DND-41 (cell line): ENCODE results near the gene NOL3.

Experiments
- ATAC-seq: fragments of 200-7000 bp; cut with Tn5 transposase; 3 replicates; pipeline ENCODE4 v1.9.1; 2021; ENCODE audit warnings: low read depth; ENCODE audit not compliant: insufficient read depth
- DNase-seq: peaks from one replicate; pipeline ENCODE4 v3.0.0-alpha.2; 2020
- H2AFZ ChIP-seq: 2 replicates; pipeline ENCODE4 v1.6.0; 2012; ENCODE audit warnings: low read depth, low read length
- H3K27ac ChIP-seq: 2 replicates; pipeline ENCODE4 v1.5.1; 2012; ENCODE audit warnings: low read length, inconsistent platforms
- H3K27me3 ChIP-seq: fragments of 200-600 bp; sonication (generic); 2 replicates; pipeline ENCODE4 v1.6.0; 2012; ENCODE audit warnings: low read length, mild to moderate bottlenecking, inconsistent platforms; ENCODE audit not compliant: insufficient read depth, poor library complexity
- H3K36me3 ChIP-seq: 2 replicates; pipeline ENCODE4 v1.5.1; 2012; ENCODE audit warnings: low read length, inconsistent platforms; ENCODE audit not compliant: insufficient read depth
- H3K4me1 ChIP-seq: 2 replicates; pipeline ENCODE4 v1.5.1; 2012; ENCODE audit warnings: mild to moderate bottlenecking, low read length; ENCODE audit not compliant: insufficient read depth
- H3K4me2 ChIP-seq: 2 replicates; pipeline ENCODE4 v1.6.0; 2012; ENCODE audit warnings: mild to moderate bottlenecking, moderate library complexity, low read length, inconsistent platforms; ENCODE audit not compliant: insufficient read depth
- H3K4me3 ChIP-seq, 2 experiments: fragments of 200-600 bp in 1 of 2; shearing (Covaris generic) in 1 of 2; 2 replicates each; pipeline ENCODE4 v1.5.1; 2012 to 2016; ENCODE audit warnings: inconsistent platforms in 2 of 2, low read length in 2 of 2, mild to moderate bottlenecking in 2 of 2, low read depth in 1 of 2, moderate library complexity in 1 of 2
- H3K79me2 ChIP-seq: 2 replicates; pipeline ENCODE4 v1.6.0; 2012; ENCODE audit warnings: low read length, inconsistent platforms; ENCODE audit not compliant: insufficient read depth
- H3K9ac ChIP-seq: 2 replicates; pipeline ENCODE4 v1.6.0; 2012; ENCODE audit warnings: low read depth, mild to moderate bottlenecking, inconsistent platforms, low read length, moderate library complexity
- H3K9me3 ChIP-seq: 2 replicates; pipeline ENCODE4 v1.5.1; 2012; ENCODE audit warnings: low read length, moderate library complexity, mild to moderate bottlenecking, inconsistent platforms; ENCODE audit not compliant: insufficient read depth, severe bottlenecking
- H4K20me1 ChIP-seq: 2 replicates; pipeline ENCODE4 v1.6.0; 2012; ENCODE audit warnings: low read length; ENCODE audit not compliant: insufficient read depth
- CTCF ChIP-seq: IDR thresholded peaks from 2 replicates; pipeline ENCODE4 v1.5.1; 2012; ENCODE audit warnings: borderline replicate concordance, low read length, moderate library complexity, mild to moderate bottlenecking; ENCODE audit not compliant: poor library complexity, severe bottlenecking; ENCODE audit errors: extremely low read depth
- EZH2 ChIP-seq: IDR thresholded peaks from 3 replicates; pipeline ENCODE4 v1.6.1; 2012; ENCODE audit warnings: borderline replicate concordance, low read depth, mild to moderate bottlenecking, moderate library complexity, low read length, inconsistent platforms; ENCODE audit not compliant: severe bottlenecking

The NOL3 gene

DNA sequence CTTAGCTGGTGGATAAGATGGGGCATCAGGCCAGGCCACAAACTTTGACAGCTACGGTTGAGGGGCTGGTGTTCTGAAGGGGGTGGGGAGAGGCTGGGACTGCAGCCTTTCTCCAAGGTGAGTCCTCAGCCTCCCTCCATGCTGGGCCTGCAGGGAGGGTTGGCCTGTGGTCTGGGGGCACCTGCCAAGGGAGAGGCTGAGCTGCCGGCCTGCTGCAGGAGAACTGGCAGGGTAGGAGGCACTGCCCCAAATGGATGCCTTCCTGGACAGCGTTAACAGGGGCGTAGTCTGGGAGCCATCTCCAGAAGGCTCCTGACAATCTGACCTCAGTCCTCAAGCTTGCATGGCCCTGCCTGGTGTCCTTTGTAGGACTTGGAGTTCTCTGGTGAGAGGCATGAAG is 33.7 kb downstream of the NOL3 start:
- Histone ChIP-seq H3K79me2 (no peaks in the 10 kb centered on the region), H2AFZ (no peak overlapping the region), H3K4me1 (no peaks in the 10 kb centered on the region), H3K27ac (no peak overlapping the region), H3K36me3 (peaks cover 53% of the 10 kb centered on the region), H3K27me3 (no peaks in the 10 kb centered on the region), H3K4me3 (no peak overlapping the region), H4K20me1 (peaks cover 16% of the 10 kb centered on the region), H3K9ac (no peak overlapping the region), H3K4me2 (no peak overlapping the region), H3K9me3 (no peaks in the 10 kb centered on the region)
- no peak for ATAC-seq
- TF ChIP-seq EZH2 (no peak), CTCF (no peak)
- DNase-seq: no peak

DNA sequence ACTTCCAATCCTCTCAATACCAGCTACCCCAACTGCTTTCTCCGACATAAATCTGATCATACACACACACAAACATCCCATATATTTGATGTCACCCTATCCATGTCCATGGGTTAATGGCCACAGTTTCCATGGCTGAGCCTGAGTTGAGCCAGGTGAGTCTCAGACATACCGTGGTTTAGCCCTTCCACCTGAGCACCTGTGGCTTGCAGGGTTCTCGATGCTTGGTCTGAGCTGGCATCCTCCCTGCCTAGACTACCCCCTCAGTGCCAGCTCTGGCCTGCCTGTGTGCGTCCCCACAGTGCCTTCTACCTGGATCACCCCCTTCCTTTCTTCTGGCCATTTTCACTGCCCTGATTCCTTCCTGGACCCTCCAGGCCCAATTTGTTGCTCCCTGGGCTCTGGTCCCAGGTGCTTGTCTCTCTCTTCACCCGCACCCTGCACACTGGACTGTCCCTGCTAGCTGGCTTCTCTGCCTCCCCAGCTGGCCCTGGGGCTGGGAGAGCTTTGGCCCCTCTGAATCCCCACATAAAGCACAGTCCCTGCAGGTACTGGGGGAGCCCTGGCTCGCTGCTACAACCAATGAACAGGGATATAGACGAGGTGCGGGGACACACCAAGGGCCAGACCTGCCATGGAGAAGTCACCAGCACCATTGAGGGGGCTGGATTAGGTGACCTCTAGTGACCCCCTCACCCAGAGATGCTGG is 35.9 kb downstream of the NOL3 start:
- H3K27ac ChIP-seq: no peak overlapping the region
- H4K20me1 ChIP-seq: peaks cover 13% of the 10 kb centered on the region

DNA sequence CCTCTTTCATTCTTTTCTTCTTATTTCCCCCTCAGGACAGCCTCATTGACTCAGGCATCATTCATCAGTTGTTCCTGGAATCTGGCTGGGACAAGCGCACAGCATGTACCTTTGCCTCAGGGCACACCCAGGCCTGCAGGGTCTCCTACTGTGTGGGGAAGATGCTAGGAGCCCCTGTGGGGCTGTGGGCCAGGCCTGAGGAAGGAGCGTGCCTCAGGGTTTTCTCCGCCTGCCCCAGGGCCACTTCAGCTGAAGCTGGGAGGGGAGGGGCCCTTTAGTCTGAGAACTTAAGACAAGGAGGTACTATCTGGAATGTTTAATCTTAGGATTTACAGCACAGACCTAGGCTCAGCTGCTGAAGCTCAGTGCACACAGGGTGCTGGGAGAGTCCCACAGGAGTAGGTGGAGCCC is 36.5 kb downstream of the NOL3 start:
- H3K27ac ChIP-seq: no peak overlapping the region

More for the DNA sequence above, 35.9 kb downstream of the NOL3 start:
- TF ChIP-seq EZH2: no peak
- no peak for TF ChIP-seq CTCF
- no peak overlapping the region for H3K9ac ChIP-seq
- H3K36me3 ChIP-seq: peaks cover 37% of the 10 kb centered on the region
- no peak overlapping the region for H3K4me3 ChIP-seq
- H3K4me2 ChIP-seq: no peak overlapping the region
- H3K79me2 ChIP-seq: no peaks in the 10 kb centered on the region
- H3K4me1 ChIP-seq: no peaks in the 10 kb centered on the region
- H3K27me3 ChIP-seq: no peaks in the 10 kb centered on the region
- ATAC-seq: no peak
- no peak for DNase-seq
- H3K9me3 ChIP-seq: no peaks in the 10 kb centered on the region
- H2AFZ ChIP-seq: no peak overlapping the region

More for the DNA sequence above, 36.5 kb downstream of the NOL3 start:
- no peaks in the 10 kb centered on the region for H3K9me3 ChIP-seq
- H4K20me1 ChIP-seq: peaks cover 13% of the 10 kb centered on the region
- no peak overlapping the region for H3K9ac ChIP-seq
- H2AFZ ChIP-seq: no peak overlapping the region
- TF ChIP-seq CTCF (no peak), EZH2 (no peak)
- DNase-seq (no peak), ATAC-seq (0 out of 3 replicates have a peak, but pooled peaks have one; percentile 6)
- H3K4me1 ChIP-seq: no peaks in the 10 kb centered on the region
- no peak overlapping the region for H3K4me2 ChIP-seq
- no peak overlapping the region for H3K4me3 ChIP-seq
- H3K79me2 ChIP-seq: no peaks in the 10 kb centered on the region
- H3K36me3 ChIP-seq: peaks cover 31% of the 10 kb centered on the region
- H3K27me3 ChIP-seq: no peaks in the 10 kb centered on the region
